Neuronal stem cell (in vitro differentiated cells): ENCODE measurements around the gene FBXW11.

Experiments
- DNase-seq: peaks from one replicate; pipeline ENCODE4 v3.0.0-alpha.2; 2013; ENCODE audit warnings: low spot score
- H2AFZ ChIP-seq: one replicate; pipeline ENCODE4 v1.6.1; 2013; ENCODE audit warnings: mild to moderate bottlenecking, low read length, inconsistent platforms
- H2AK5ac ChIP-seq: 2 replicates; pipeline ENCODE4 v1.6.1; 2013; ENCODE audit warnings: low read depth, mild to moderate bottlenecking, inconsistent platforms, low read length, moderate library complexity, mixed read lengths
- H2BK120ac ChIP-seq: 2 replicates; pipeline ENCODE4 v1.6.1; 2013; ENCODE audit warnings: low read depth, mild to moderate bottlenecking, inconsistent platforms, low read length, moderate library complexity, mixed read lengths
- H2BK12ac ChIP-seq: one replicate; pipeline ENCODE4 v1.6.1; 2013; ENCODE audit warnings: low read length, inconsistent platforms
- H2BK15ac ChIP-seq: 2 replicates; pipeline ENCODE4 v1.6.1; 2013; ENCODE audit warnings: mild to moderate bottlenecking, low read length, inconsistent platforms, mixed read lengths
- H2BK5ac ChIP-seq: one replicate; pipeline ENCODE4 v1.6.1; 2013; ENCODE audit warnings: inconsistent platforms, mild to moderate bottlenecking, low read length, moderate library complexity
- H3K14ac ChIP-seq: one replicate; pipeline ENCODE4 v1.6.1; 2013; ENCODE audit warnings: low read length, inconsistent platforms
- H3K18ac ChIP-seq: 2 replicates; pipeline ENCODE4 v1.6.1; 2013; ENCODE audit warnings: low read length, inconsistent platforms
- H3K23ac ChIP-seq: 2 replicates; pipeline ENCODE4 v1.6.1; 2013; ENCODE audit warnings: low read depth, mild to moderate bottlenecking, mixed read lengths, low read length, inconsistent platforms; ENCODE audit not compliant: poor library complexity
- H3K27ac ChIP-seq: replicated peaks from 3 replicates; pipeline ENCODE4 v1.5.1; 2013; ENCODE audit warnings: low read length, inconsistent platforms
- H3K27me3 ChIP-seq, 3 experiments: 2 replicates each; pipeline ENCODE4 v1.6.1; 2013; ENCODE audit warnings: low read length in 3 of 3, mild to moderate bottlenecking in 2 of 3, inconsistent platforms in 1 of 3, low read depth in 1 of 3, mixed read lengths in 1 of 3, moderate library complexity in 1 of 3; ENCODE audit not compliant: control insufficient read depth in 3 of 3, insufficient read depth in 3 of 3
- H3K36me3 ChIP-seq, 2 donors: replicated peaks in 1 of 2; 2 replicates each; pipeline ENCODE4 v1.6.1; 2013; ENCODE audit warnings: low read length in 2 of 2; ENCODE audit not compliant: control insufficient read depth in 2 of 2, insufficient read depth in 2 of 2
- H3K4ac ChIP-seq: 2 replicates; pipeline ENCODE4 v1.6.1; 2013; ENCODE audit warnings: inconsistent platforms, mild to moderate bottlenecking, low read length, moderate library complexity
- H3K4me1 ChIP-seq, 2 donors: 1 replicate in 1 of 2; 2 replicates in 1 of 2; pipeline ENCODE4 v1.6.1; 2013; ENCODE audit warnings: low read length in 2 of 2, low read depth in 1 of 2; ENCODE audit not compliant: control insufficient read depth in 2 of 2, insufficient read depth in 1 of 2
- H3K4me2 ChIP-seq: one replicate; pipeline ENCODE4 v1.6.1; 2013; ENCODE audit warnings: mild to moderate bottlenecking, low read length, inconsistent platforms; ENCODE audit not compliant: insufficient read depth, poor library complexity, severe bottlenecking
- H3K4me3 ChIP-seq, 2 donors: 2 replicates each; pipeline ENCODE4 v1.5.1; 2013; ENCODE audit warnings: low read length in 2 of 2, mild to moderate bottlenecking in 2 of 2, inconsistent platforms in 1 of 2, moderate library complexity in 1 of 2
- H3K79me1 ChIP-seq: one replicate; pipeline ENCODE4 v1.6.1; 2013; ENCODE audit warnings: low read depth, mild to moderate bottlenecking, inconsistent platforms, low read length, moderate library complexity
- H3K9ac ChIP-seq: one replicate; pipeline ENCODE4 v1.6.1; 2013; ENCODE audit warnings: mild to moderate bottlenecking, low read depth, low read length, inconsistent platforms; ENCODE audit not compliant: poor library complexity
- H3K9me3 ChIP-seq, 2 donors: replicated peaks in 1 of 2; 2 replicates each; pipeline versions ENCODE3 to v1.6.1; 2013; ENCODE audit warnings: low read length in 2 of 2, mild to moderate bottlenecking in 2 of 2, inconsistent platforms in 1 of 2, low read depth in 1 of 2, mixed read lengths in 1 of 2, moderate library complexity in 1 of 2; ENCODE audit not compliant: control insufficient read depth in 2 of 2, insufficient read depth in 1 of 2
- H4K8ac ChIP-seq: one replicate; pipeline ENCODE4 v1.6.1; 2013; ENCODE audit warnings: low read depth, mild to moderate bottlenecking, inconsistent platforms, low read length, moderate library complexity
- H4K91ac ChIP-seq: one replicate; pipeline ENCODE4 v1.6.1; 2013; ENCODE audit warnings: low read length, low read depth, mild to moderate bottlenecking, inconsistent platforms; ENCODE audit not compliant: poor library complexity
- WGBS, 2 donors: extraction: QIAGEN DNeasy Blood & Tissue Kit; methylation state at CpG; one replicate each; pipeline ENCODE4 v1.1.7; 2013; ENCODE audit warnings: missing lambda C conversion rate in 2 of 2, mixed read lengths in 1 of 2; ENCODE audit not compliant: insufficient read length in 2 of 2, insufficient replicate concordance in 1 of 2; ENCODE audit errors: extremely low coverage in 2 of 2; 5-methylcytosine and 5-hydroxymethylcytosine counted together

Gene FBXW11

GRCh38 chr5:171956314-171956713 is 50.1 kb downstream of the FBXW11 start:
- Histone ChIP-seq H3K27me3 (no peaks in the 10 kb centered on the region), H2BK5ac (no peak overlapping the region), H3K79me1 (peaks cover 2% of the 10 kb centered on the region), H3K4me1 (peaks cover 1 to 8% of the 10 kb centered on the region in 2 donors), H2AK5ac (no peak overlapping the region), H3K4ac (no peak overlapping the region), H2BK15ac (no peak overlapping the region), H3K18ac (no peak overlapping the region), H3K4me3 (no peak overlapping the region), H2BK120ac (no peak overlapping the region), H3K9ac (no peak overlapping the region), H3K23ac (no peak overlapping the region), H2BK12ac (no peak overlapping the region), H4K8ac (no peak overlapping the region), H3K9me3 (no peaks in the 10 kb centered on the region), H3K36me3 (peaks cover 0 to 13% of the 10 kb centered on the region in 2 donors), H3K27ac (no peak overlapping the region), H4K91ac (no peak overlapping the region), H3K4me2 (no peak overlapping the region), H2AFZ (no peak overlapping the region), H3K14ac (no peak overlapping the region)
- WGBS, 2 donors, result no CpG with 5 or more reads among the region's 1 CpG
- no peak for DNase-seq

- Histone ChIP-seq H3K4me3 (no peak overlapping the region), H2AK5ac (no peak overlapping the region), H3K36me3 (peaks cover 0 to 9% of the 10 kb centered on the region in 2 donors), H3K79me1 (peaks cover 2% of the 10 kb centered on the region), H2BK120ac (no peak overlapping the region), H3K27me3 (no peaks in the 10 kb centered on the region), H2AFZ (no peak overlapping the region), H3K18ac (no peak overlapping the region), H4K91ac (no peak overlapping the region), H3K9me3 (no peaks in the 10 kb centered on the region), H3K4ac (no peak overlapping the region), H3K23ac (no peak overlapping the region), H2BK5ac (no peak overlapping the region), H4K8ac (no peak overlapping the region), H2BK12ac (no peak overlapping the region), H2BK15ac (no peak overlapping the region), H3K9ac (no peak overlapping the region), H3K4me1 (peaks cover 1 to 8% of the 10 kb centered on the region in 2 donors), H3K4me2 (no peak overlapping the region), H3K14ac (no peak overlapping the region), H3K27ac (no peak overlapping the region)
- WGBS, 2 donors, result no CpG with 5 or more reads among the region's 4 CpGs
- DNase-seq, result no peak
Observed at GRCh38 chr5:171955761-171956160, 50.7 kb downstream of the FBXW11 start.

GRCh38 chr5:171954721-171955120 is 51.7 kb downstream of the FBXW11 start:
- H3K14ac ChIP-seq, result no peak overlapping the region
- H3K36me3 ChIP-seq, result no peaks in the 10 kb centered on the region
- H3K79me1 ChIP-seq, result peaks cover 2% of the 10 kb centered on the region
- no peak overlapping the region for H2BK5ac ChIP-seq
- no peak overlapping the region for H4K91ac ChIP-seq
- no peak overlapping the region for H2AFZ ChIP-seq
- H3K4me1 ChIP-seq, result peaks cover 1 to 8% of the 10 kb centered on the region in 2 donors
- no peak overlapping the region for H3K4me2 ChIP-seq
- H3K9me3 ChIP-seq, result no peaks in the 10 kb centered on the region
- H3K27me3 ChIP-seq, result no peaks in the 10 kb centered on the region
- no peak overlapping the region for H3K18ac ChIP-seq
- H3K4ac ChIP-seq, result no peak overlapping the region
- H2BK120ac ChIP-seq, result no peak overlapping the region
- H3K23ac ChIP-seq, result no peak overlapping the region
- no peak overlapping the region for H2BK12ac ChIP-seq
- H2BK15ac ChIP-seq, result no peak overlapping the region
- no peak overlapping the region for H3K4me3 ChIP-seq
- H3K9ac ChIP-seq, result no peak overlapping the region
- no peak overlapping the region for H4K8ac ChIP-seq
- WGBS, 2 donors, result no CpG with 5 or more reads among the region's 1 CpG
- H3K27ac ChIP-seq, result no peak overlapping the region
- H2AK5ac ChIP-seq, result no peak overlapping the region
- no peak for DNase-seq

GRCh38 chr5:171953860-171954701 is 52.4 kb downstream of the FBXW11 start:
- Histone ChIP-seq H4K91ac (no peak overlapping the region), H3K9ac (no peak overlapping the region), H2BK5ac (no peak overlapping the region), H2AFZ (no peak overlapping the region), H2AK5ac (no peak overlapping the region), H3K36me3 (no peaks in the 10 kb centered on the region), H3K4ac (no peak overlapping the region), H2BK15ac (no peak overlapping the region), H3K4me2 (no peak overlapping the region), H3K27ac (no peak overlapping the region), H4K8ac (no peak overlapping the region), H3K4me3 (no peak overlapping the region), H3K27me3 (no peaks in the 10 kb centered on the region), H3K79me1 (peaks cover 2% of the 10 kb centered on the region), H3K4me1 (peaks cover 1 to 8% of the 10 kb centered on the region in 2 donors), H3K9me3 (no peaks in the 10 kb centered on the region), H2BK120ac (no peak overlapping the region), H2BK12ac (no peak overlapping the region), H3K23ac (no peak overlapping the region), H3K14ac (no peak overlapping the region), H3K18ac (no peak overlapping the region)
- WGBS, 2 donors, result no CpG with 5 or more reads among the region's 2 CpGs
- DNase-seq, result no peak
